Memory B cell (primary cell): ENCODE measurements around the gene CDH12.
A peak's percentile ranks its signal among the peaks of the same experiment; 100 is the strongest.

Source experiments
- ATAC-seq: fragments of 150-1000 bp; cut with Tn5 transposase; 2 replicates; pipeline ENCODE4 v1.10.0; 2021; ENCODE audit warnings: low read depth, mild to moderate bottlenecking, moderate library complexity
- DNase-seq, 2 donors: peaks; one replicate each; pipeline ENCODE4 v3.0.0; 2022; ENCODE audit warnings: low spot score in 2 of 2
- H3K27ac Mint-ChIP-seq: one replicate; pipeline ENCODE4 v1.8.0; 2022; ENCODE audit warnings: mild to moderate bottlenecking, moderate library complexity, mixed read lengths
- H3K27me3 Mint-ChIP-seq: one replicate; pipeline ENCODE4 v1.8.0; 2022; ENCODE audit warnings: mixed read lengths
- H3K36me3 Mint-ChIP-seq: one replicate; pipeline ENCODE4 v1.8.0; 2022; ENCODE audit warnings: mild to moderate bottlenecking, mixed read lengths
- H3K4me1 Mint-ChIP-seq: one replicate; pipeline ENCODE4 v1.8.0; 2022; ENCODE audit warnings: mixed read lengths
- H3K4me3 Mint-ChIP-seq: one replicate; pipeline ENCODE4 v1.8.0; 2022; ENCODE audit warnings: mild to moderate bottlenecking, moderate library complexity, mixed read lengths
- H3K9me3 Mint-ChIP-seq: one replicate; pipeline ENCODE4 v1.8.0; 2022; ENCODE audit warnings: mixed read lengths

Gene CDH12

DNA sequence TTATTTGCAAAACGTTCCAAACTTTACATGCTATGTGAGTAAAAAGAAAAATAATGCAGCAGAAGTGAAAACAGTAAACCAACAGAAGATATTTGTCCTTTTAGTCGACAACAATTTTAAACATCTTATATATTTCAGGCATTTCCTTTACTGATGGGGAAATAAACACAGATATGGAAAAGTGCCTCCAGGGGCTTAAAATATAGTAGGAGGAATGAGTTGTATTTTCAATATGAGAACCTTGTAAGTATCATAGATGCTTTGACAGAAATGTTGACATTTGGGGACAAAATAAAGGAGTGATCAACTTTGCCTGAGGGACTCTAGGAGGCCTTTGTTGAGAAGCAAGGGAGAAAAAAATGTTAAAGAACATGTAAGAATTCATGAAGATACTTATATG is 1043.5 kb downstream of the CDH12 start:
- no peak overlapping the region for H3K4me3 Mint-ChIP-seq
- peaks cover 10% of the 10 kb centered on the region for H3K4me1 Mint-ChIP-seq
- H3K27ac Mint-ChIP-seq, result no peak overlapping the region
- no peaks in the 10 kb centered on the region for H3K27me3 Mint-ChIP-seq
- H3K36me3 Mint-ChIP-seq, result no peaks in the 10 kb centered on the region
- ATAC-seq, result no peak
- no peaks in the 10 kb centered on the region for H3K9me3 Mint-ChIP-seq
- no peak for DNase-seq

DNA sequence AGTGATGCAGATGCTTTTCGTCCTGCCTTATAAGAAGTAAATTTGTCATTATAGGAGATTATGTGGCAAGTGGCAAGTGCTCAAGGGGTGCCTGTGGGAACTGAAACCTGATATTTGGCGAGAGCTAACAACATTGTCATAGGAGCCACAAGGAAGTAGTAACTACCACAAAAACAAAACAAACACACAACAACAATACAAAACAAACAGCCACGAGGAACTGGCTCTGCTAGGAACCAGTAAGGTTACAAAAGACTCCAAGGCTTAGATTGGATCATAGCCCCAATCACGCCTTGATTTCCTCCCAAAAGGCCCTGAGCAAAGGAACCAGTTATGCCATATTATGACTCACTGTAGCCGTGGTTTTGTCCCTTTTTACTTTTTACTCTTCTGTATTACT is 1045.2 kb downstream of the CDH12 start:
- Mint-ChIP-seq H3K4me3 (no peak overlapping the region), H3K27me3 (no peaks in the 10 kb centered on the region), H3K9me3 (no peaks in the 10 kb centered on the region), H3K4me1 (peaks cover 10% of the 10 kb centered on the region), H3K27ac (no peak overlapping the region), H3K36me3 (no peaks in the 10 kb centered on the region)
- ATAC-seq, result peak; percentile 29
- DNase-seq, result no peak

DNA sequence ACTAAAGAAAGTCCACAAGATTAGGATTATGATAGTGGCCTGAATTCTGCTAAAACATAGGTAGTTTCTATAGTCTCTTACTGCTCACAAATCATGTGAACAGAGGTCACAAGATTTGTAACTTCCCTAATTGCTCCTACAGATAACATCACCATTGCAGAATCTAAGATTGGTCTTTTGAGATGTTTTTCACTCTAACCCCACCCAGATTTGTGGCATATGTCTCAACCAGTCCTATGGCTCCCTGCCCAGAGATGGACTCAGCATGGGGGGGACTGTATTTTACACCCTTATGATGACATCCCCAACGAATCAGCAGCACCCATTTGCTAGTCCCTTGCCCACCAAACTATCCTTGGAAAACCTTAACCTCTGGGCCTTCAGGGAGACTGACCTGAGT is 1046.2 kb downstream of the CDH12 start:
- no peak overlapping the region for H3K27ac Mint-ChIP-seq
- peaks cover 10% of the 10 kb centered on the region for H3K4me1 Mint-ChIP-seq
- no peak overlapping the region for H3K4me3 Mint-ChIP-seq
- H3K9me3 Mint-ChIP-seq, result no peaks in the 10 kb centered on the region
- H3K36me3 Mint-ChIP-seq, result no peaks in the 10 kb centered on the region
- DNase-seq, result no peak
- ATAC-seq, result peak; percentile 66
- no peaks in the 10 kb centered on the region for H3K27me3 Mint-ChIP-seq

DNA sequence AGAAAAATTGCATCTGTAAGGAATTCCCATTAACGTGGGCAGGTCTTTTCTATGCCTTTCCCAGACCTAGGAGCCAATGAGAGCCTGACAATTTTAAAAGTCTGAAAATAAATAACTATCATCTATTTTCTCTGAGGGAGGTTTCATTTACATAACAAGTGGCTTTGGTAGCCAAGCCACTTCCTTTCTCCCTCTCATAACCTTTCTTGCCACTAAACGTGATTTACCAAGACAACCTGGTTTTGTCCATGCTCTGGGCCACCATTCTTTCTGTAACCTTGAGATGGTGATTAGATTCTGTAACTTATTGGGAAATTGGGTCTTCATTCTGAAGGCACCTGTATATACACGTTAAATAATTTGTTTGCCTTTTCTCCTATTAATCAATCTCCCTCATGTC is 1046.9 kb downstream of the CDH12 start:
- H3K27me3 Mint-ChIP-seq, result no peaks in the 10 kb centered on the region
- no peak overlapping the region for H3K4me3 Mint-ChIP-seq
- no peaks in the 10 kb centered on the region for H3K36me3 Mint-ChIP-seq
- no peak overlapping the region for H3K27ac Mint-ChIP-seq
- ATAC-seq, result no peak
- H3K4me1 Mint-ChIP-seq, result peaks cover 10% of the 10 kb centered on the region
- H3K9me3 Mint-ChIP-seq, result no peaks in the 10 kb centered on the region
- no peak for DNase-seq

DNA sequence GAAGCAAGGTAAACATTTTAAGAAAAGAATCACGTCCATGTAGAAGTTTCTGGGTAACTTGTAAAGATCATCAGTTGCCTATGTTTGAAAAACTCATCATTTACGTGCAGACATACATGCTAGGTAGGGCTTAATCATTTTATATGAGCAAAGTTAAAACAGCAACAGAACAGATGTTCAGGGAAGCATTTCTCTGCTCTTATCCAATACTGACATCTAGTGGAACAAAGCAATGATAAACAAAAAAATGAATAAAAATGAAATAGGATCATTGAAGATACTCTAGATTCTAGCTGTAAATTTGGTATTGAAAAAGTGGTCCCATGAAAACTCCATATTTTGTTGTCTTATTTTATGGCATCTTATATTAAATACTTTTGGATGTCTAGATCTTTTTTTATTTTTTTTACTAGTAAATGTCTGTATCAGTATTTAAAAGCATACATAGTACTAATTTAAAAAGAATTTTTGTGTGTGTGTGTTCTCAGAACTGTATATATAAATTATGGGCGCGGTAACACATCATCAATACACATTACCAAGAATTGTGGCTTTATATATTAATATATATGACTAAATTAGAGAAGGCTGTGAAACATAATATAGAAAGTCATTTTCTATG is 1050.2 kb downstream of the CDH12 start:
- ATAC-seq, result no peak
- Mint-ChIP-seq H3K4me1 (peaks cover 9% of the 10 kb centered on the region), H3K27ac (no peak overlapping the region), H3K27me3 (no peaks in the 10 kb centered on the region), H3K9me3 (no peaks in the 10 kb centered on the region), H3K4me3 (no peak overlapping the region), H3K36me3 (no peaks in the 10 kb centered on the region)
- no peak for DNase-seq

DNA sequence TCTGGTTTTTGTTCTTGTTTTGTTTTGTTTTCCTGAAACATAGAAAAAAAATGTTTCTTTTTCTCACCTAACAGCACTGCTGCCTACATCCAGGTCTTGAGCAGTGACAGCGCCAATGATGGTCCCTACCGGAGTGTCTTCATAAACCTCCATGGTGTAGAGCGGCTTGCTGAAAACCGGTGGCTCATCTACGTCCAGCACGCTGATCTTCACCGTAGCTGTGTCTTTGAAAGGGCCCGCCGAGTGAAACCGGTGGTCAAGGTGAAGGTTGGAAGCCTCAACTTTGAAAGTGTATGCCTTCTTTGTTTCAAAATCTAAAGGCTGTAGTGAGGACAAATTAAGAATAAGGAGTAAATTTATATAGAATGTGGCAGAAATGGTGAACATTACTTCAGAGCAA is 1051.0 kb downstream of the CDH12 start:
- Mint-ChIP-seq H3K4me1 (peaks cover 6% of the 10 kb centered on the region), H3K27me3 (no peaks in the 10 kb centered on the region), H3K4me3 (no peak overlapping the region), H3K36me3 (no peaks in the 10 kb centered on the region), H3K9me3 (no peaks in the 10 kb centered on the region), H3K27ac (no peak overlapping the region)
- ATAC-seq, result no peak
- DNase-seq, result no peak

DNA sequence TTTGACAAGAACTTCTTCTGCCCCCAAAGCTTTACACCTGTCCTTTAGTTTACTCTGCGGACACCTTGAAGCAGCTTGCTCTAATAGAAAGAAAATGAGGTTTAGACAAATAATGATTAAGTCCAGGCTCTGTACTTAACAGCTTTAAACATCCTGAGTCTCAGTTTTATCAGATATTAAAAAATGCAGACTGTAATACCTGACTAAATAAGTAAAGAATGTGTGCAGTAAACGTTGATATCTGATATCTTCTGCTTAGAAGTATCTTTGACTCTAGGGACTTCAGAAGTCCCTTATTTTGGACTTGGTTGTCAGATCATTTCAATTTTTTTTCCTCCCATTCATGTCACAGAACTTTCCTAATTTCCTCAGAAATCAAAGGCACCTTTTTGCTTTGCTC is 1060.4 kb downstream of the CDH12 start:
- Mint-ChIP-seq H3K9me3 (no peaks in the 10 kb centered on the region), H3K4me1 (no peaks in the 10 kb centered on the region), H3K27me3 (no peaks in the 10 kb centered on the region), H3K4me3 (no peak overlapping the region), H3K36me3 (no peaks in the 10 kb centered on the region), H3K27ac (no peak overlapping the region)
- ATAC-seq (no peak), DNase-seq (no peak)

DNA sequence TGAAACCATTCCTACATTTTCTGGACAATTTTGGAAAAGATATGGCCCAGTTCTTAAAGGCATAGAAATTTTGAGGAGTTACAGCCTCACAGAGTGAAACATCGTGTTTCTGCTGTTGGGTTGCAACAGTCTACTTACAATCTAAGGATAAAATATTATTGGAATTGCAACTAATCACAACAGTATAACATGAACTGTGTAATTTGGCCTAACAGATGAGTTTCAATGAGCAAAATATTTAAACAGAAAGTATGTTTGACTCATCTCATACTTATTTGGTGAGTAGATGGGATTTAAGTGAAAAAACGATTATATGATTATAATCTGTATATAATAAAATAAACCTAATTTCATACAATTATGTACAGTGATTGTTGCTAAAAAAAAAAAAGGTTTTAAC is 1061.8 kb downstream of the CDH12 start:
- no peak overlapping the region for H3K4me3 Mint-ChIP-seq
- H3K27ac Mint-ChIP-seq, result no peak overlapping the region
- H3K9me3 Mint-ChIP-seq, result peaks cover 1% of the 10 kb centered on the region
- DNase-seq (no peak), ATAC-seq (no peak)
- no peaks in the 10 kb centered on the region for H3K4me1 Mint-ChIP-seq
- H3K36me3 Mint-ChIP-seq, result no peaks in the 10 kb centered on the region
- H3K27me3 Mint-ChIP-seq, result no peaks in the 10 kb centered on the region

DNA sequence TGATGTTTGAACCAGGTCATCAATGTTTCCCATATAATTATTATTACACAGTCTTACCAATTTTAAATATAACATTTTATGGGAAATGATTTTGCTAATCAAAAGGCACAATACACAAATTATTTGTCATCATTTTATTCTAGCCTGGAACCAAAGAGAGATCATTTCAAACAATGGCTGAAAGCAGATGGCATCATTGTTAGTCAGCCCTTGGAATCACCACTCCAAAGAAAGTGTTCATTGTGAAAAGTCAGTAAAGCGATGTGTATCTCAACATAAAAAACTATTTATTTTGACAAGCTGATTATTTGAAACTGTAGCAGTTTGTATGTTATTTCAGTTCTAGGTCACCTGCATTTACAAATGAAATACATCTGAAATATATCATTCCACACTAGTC is 1068.7 kb downstream of the CDH12 start:
- Mint-ChIP-seq H3K4me1 (no peaks in the 10 kb centered on the region), H3K27me3 (no peaks in the 10 kb centered on the region)

DNA sequence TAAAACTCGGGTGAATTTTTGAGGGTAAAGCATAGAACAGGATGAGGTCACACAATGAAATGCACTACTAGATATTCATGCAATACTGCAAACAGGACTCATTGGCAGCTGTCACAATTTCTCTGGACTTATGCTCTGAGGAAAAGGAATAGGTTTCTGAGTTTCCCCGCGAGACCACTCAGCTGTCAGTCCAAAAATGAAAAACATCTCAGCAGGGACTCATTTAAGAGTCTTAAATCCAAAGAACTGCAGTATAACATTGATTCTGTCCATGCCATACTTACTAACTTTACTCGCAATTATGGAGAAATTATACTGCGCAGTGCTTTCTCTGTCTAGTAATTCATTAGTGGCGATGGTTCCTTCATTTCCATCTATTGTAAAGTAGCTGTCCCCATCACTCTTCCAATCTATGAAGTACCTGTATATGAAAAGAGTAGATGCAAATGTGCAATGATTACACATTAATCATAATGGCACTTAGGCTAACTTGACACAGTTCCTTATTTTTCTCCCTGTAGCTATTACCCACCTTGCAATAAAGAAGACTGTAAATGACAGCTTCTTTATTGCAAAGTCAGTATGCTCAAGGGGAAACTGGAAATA is 1070.0 kb downstream of the CDH12 start:
- no peaks in the 10 kb centered on the region for H3K36me3 Mint-ChIP-seq
- no peak for DNase-seq
- no peak overlapping the region for H3K4me3 Mint-ChIP-seq
- no peaks in the 10 kb centered on the region for H3K4me1 Mint-ChIP-seq
- no peaks in the 10 kb centered on the region for H3K27me3 Mint-ChIP-seq
- peaks cover 1% of the 10 kb centered on the region for H3K9me3 Mint-ChIP-seq
- no peak for ATAC-seq
- no peak overlapping the region for H3K27ac Mint-ChIP-seq

More for the DNA sequence above, 1068.7 kb downstream of the CDH12 start:
- Mint-ChIP-seq H3K27ac (no peak overlapping the region), H3K4me3 (no peak overlapping the region), H3K9me3 (peaks cover 1% of the 10 kb centered on the region), H3K36me3 (no peaks in the 10 kb centered on the region)
- ATAC-seq (no peak), DNase-seq (no peak)

DNA sequence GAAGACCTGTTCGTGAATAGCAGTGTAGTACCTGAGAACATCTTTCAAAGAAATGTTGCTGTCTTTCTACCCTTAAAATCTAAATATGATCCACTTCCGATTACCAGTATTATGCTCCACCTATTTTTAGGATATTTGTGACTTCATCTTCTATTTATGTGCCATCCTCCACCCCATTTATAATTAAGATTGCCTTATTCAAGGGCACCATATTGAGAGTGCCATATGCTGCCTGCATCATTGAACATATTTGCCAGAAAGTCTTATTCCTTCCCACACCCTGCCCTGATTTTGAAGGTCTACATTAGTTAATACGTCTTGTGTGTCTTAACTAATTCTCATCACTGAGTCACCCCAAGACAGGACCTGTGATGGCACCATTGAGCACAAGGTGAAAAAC is 1076.7 kb downstream of the CDH12 start:
- no peak overlapping the region for H3K4me3 Mint-ChIP-seq
- no peak overlapping the region for H3K27ac Mint-ChIP-seq
- H3K4me1 Mint-ChIP-seq, result no peaks in the 10 kb centered on the region
- DNase-seq, result no peak
- no peaks in the 10 kb centered on the region for H3K36me3 Mint-ChIP-seq
- H3K9me3 Mint-ChIP-seq, result peaks cover 2% of the 10 kb centered on the region
- no peaks in the 10 kb centered on the region for H3K27me3 Mint-ChIP-seq
- no peak for ATAC-seq

DNA sequence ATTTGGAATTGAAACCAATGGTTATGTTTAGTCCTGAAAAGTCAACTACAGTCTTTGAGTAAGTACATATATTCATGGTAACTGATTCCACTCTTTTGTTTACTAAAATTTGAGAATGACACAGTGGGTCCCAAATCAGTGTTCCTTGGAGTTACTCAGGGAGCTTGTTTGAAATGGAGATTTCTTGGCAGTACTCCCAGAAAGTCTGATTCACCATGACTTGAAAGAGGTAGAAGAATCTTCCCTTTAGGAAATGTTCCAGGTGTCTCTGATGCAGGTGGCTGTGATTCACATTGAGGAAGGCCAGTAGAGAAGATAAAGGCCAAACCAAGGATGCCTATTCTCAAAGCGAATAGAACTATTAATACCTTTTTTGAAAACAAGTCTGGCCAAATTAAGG is 1078.3 kb downstream of the CDH12 start:
- DNase-seq (no peak), ATAC-seq (no peak)
- H3K4me1 Mint-ChIP-seq, result no peaks in the 10 kb centered on the region

DNA sequence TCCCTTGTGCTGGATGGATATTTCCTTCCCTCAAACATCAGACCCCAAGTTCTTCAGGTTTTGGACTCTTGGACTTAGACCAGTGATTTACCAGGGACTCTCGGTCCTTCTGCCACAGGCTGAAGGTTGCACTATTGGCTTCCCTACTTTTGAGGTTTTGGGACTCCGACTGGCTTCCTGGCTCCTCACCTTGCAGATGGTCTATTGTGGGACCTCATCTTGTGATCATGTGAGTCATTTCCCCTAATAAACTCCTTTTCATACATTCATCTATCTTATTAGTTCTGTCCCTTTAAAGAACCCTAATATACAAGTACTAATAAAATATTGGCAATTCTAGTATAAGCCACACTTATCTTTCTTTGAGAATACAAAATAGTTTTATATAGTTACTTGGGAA is 1078.9 kb downstream of the CDH12 start:
- Mint-ChIP-seq H3K9me3 (peaks cover 2% of the 10 kb centered on the region), H3K4me1 (no peaks in the 10 kb centered on the region), H3K36me3 (no peaks in the 10 kb centered on the region), H3K27me3 (no peaks in the 10 kb centered on the region), H3K4me3 (no peak overlapping the region), H3K27ac (no peak overlapping the region)
- no peak for ATAC-seq
- DNase-seq, result no peak

More for the DNA sequence above, 1078.3 kb downstream of the CDH12 start:
- peaks cover 2% of the 10 kb centered on the region for H3K9me3 Mint-ChIP-seq
- no peak overlapping the region for H3K4me3 Mint-ChIP-seq
- H3K27me3 Mint-ChIP-seq, result no peaks in the 10 kb centered on the region
- no peak overlapping the region for H3K27ac Mint-ChIP-seq
- no peaks in the 10 kb centered on the region for H3K36me3 Mint-ChIP-seq

DNA sequence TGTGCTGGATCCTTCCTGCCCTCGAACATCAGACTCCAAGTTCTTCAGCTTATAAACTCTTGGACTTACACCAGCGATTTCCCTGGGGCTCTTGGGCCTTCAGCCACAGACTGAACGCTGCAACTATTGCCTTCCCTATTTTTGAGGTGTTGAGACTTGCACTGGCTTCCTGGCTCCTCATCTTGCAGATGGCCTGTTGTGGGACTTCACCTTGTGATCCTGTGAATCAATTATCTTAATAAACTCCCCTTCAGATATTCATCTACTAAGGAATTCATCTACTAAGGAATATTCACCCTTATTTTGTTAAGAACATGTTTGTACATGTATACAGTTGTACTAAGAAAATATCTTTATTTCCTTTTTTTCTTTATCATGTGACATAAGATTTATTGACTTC is 1079.7 kb downstream of the CDH12 start:
- Mint-ChIP-seq H3K9me3 (peaks cover 2% of the 10 kb centered on the region), H3K4me1 (no peaks in the 10 kb centered on the region), H3K27ac (no peak overlapping the region), H3K27me3 (no peaks in the 10 kb centered on the region), H3K36me3 (no peaks in the 10 kb centered on the region), H3K4me3 (no peak overlapping the region)
- ATAC-seq (no peak), DNase-seq (no peak)

DNA sequence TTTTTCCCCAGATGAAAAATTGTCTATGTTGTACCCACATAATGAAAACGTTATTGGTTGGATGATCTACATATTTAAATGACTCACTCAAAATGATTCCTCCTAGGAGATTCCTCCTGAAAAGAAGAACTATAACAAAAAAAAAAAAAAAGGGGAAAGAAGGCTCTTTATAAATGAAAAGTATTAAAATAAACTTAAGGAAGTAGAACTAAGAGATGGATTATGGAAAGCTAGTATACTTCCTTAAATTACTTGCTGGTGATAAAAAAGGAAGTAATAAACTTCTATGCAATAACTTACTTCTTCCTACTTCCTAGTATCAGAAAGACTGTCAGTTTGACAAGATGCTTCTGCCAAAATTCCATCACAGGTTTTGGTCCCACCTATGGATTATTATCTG is 1087.7 kb downstream of the CDH12 start:
- Mint-ChIP-seq H3K27me3 (no peaks in the 10 kb centered on the region), H3K4me1 (no peaks in the 10 kb centered on the region), H3K27ac (no peak overlapping the region), H3K9me3 (no peaks in the 10 kb centered on the region), H3K36me3 (no peaks in the 10 kb centered on the region), H3K4me3 (no peak overlapping the region)
- DNase-seq, result no peak
- no peak for ATAC-seq
